PC-3 (cell line): ENCODE results near the gene CLIC1.

ENCODE experiments used
- CTCF ChIP-seq: fragments of 300-600 bp; sonication (generic); conservative IDR thresholded peaks from 2 replicates; pipeline ENCODE4 v1.5.1; 2017; ENCODE audit warnings: antibody characterized with exemption, low read depth, mild to moderate bottlenecking, low read length
- EZH2 ChIP-seq: fragments of 300-600 bp; sonication (generic); IDR thresholded peaks from one replicate; pipeline ENCODE4 v1.6.1; 2017; ENCODE audit warnings: antibody characterized with exemption, mild to moderate bottlenecking, low read length; ENCODE audit not compliant: unreplicated experiment
- EZH2phosphoT487 ChIP-seq: fragments of 300-600 bp; sonication (generic); IDR thresholded peaks from 2 replicates; pipeline ENCODE4 v1.6.1; 2018; ENCODE audit warnings: mild to moderate bottlenecking, antibody characterized with exemption, low read length, borderline replicate concordance

- TF ChIP-seq CTCF (no peak), EZH2phosphoT487 (no peak), EZH2 (no peak)
Measured at GRCh38 chr6:31727717-31728671, 8.3 kb downstream of the CLIC1 start.
